Measurements from ENCODE around the gene ZBTB16.

DNA sequence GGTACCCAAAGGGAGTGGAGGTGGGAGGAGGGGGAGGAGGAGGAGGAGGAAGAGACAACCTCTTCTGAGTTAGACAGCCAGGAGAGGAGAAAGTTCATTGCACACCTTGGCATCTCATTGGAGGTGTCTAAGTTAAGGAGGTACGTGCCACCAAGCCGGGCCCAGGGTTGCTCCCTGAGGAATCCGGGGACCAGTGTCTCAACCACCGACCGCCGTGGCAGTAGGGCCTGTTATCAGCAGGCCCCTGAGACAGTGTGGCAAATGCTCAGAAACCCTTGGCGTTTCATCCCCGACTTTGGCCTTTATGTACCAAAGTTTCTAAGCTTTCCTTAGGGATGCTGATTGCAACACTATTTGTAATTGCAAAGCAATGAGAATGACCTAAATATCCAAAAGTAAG, 141.7 kb downstream of the ZBTB16 start:
- TF ChIP-seq, protein P1, sequence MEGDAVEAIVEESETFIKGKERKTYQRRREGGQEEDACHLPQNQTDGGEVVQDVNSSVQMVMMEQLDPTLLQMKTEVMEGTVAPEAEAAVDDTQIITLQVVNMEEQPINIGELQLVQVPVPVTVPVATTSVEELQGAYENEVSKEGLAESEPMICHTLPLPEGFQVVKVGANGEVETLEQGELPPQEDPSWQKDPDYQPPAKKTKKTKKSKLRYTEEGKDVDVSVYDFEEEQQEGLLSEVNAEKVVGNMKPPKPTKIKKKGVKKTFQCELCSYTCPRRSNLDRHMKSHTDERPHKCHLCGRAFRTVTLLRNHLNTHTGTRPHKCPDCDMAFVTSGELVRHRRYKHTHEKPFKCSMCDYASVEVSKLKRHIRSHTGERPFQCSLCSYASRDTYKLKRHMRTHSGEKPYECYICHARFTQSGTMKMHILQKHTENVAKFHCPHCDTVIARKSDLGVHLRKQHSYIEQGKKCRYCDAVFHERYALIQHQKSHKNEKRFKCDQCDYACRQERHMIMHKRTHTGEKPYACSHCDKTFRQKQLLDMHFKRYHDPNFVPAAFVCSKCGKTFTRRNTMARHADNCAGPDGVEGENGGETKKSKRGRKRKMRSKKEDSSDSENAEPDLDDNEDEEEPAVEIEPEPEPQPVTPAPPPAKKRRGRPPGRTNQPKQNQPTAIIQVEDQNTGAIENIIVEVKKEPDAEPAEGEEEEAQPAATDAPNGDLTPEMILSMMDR (IDR thresholded peaks at IDR 0.05) = no peak
- no peak for TF ChIP-seq EP300 (IDR thresholded peaks at IDR 0.05)
- TF ChIP-seq POLR2AphosphoS5 (IDR thresholded peaks at IDR 0.05) = no peak

Measured in sigmoid colon (tissue), 4 donors.